Measurements from ENCODE around the gene MYO1G. TPM values are rescaled to one million over a fixed set of nuclear protein-coding genes. Genes with fewer than 3 reads are reported as not detected.

MYO1G gene
- total RNA-seq, 1 experiment from 2014 or later = 0.41 TPM

DNA sequence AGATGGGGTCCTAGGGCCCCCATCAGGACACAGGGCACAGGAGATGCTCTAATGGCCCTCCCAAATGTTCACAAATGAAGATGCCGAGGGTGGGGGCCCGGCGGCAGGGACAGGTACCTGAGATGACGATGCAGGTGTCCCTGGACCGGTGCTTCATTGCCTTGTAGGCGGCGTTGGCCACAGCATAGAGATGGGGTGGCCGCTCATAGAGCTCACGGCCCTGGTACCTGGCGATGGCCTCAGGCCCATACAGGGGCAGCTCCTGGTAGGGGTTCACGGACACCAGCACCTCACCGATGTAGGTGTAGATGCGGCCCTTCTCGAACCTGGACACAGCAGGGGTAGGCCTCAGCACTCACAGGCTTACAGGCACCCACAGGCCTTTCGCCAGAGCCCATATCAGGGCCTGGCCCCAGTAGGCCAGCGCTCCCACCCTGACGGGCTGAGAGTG, 2.0 kb downstream of the MYO1G start:
- Histone ChIP-seq H3K4me3 (ENCODE audit: low read depth in 2 of 2, low read length in 2 of 2) (no peak overlapping the region), H3K27me3 (ENCODE audit: control insufficient read depth, insufficient read depth, low read length) (no peaks in the 10 kb centered on the region), H3K27ac (ENCODE audit: low read length) (no peak overlapping the region), H3K4me1 (ENCODE audit: control insufficient read depth, insufficient read depth, low read length) (peaks cover 8% of the 10 kb centered on the region), H3K9me3 (ENCODE audit: control insufficient read depth, insufficient read depth, low read depth, low read length) (no peaks in the 10 kb centered on the region), H3K36me3 (ENCODE audit: control insufficient read depth, insufficient read depth, low read length) (no peaks in the 10 kb centered on the region)
- intact Hi-C loops (cut with micrococcal nuclease; ENCODE audit: unreplicated experiment) (no loop called here), in situ Hi-C loops (cut with HindIII; ENCODE audit: low pct_unique_long_range_greater_than_20kb, low sequenced_read_pairs) (no loop called here)
- DNase-seq (ENCODE audit: low read depth, low spot score) (no peak), ATAC-seq (no peak)
- ChIA-PET POLR2A (no interaction called here), CTCF (no interaction called here)
- BruUV-seq (replicated peaks) = no TSS peak
- TF ChIP-seq, protein P1, sequence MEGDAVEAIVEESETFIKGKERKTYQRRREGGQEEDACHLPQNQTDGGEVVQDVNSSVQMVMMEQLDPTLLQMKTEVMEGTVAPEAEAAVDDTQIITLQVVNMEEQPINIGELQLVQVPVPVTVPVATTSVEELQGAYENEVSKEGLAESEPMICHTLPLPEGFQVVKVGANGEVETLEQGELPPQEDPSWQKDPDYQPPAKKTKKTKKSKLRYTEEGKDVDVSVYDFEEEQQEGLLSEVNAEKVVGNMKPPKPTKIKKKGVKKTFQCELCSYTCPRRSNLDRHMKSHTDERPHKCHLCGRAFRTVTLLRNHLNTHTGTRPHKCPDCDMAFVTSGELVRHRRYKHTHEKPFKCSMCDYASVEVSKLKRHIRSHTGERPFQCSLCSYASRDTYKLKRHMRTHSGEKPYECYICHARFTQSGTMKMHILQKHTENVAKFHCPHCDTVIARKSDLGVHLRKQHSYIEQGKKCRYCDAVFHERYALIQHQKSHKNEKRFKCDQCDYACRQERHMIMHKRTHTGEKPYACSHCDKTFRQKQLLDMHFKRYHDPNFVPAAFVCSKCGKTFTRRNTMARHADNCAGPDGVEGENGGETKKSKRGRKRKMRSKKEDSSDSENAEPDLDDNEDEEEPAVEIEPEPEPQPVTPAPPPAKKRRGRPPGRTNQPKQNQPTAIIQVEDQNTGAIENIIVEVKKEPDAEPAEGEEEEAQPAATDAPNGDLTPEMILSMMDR (IDR thresholded peaks at IDR 0.05) = no peak
- TF ChIP-seq SIN3A (IDR thresholded peaks at IDR 0.05; ENCODE audit: borderline replicate concordance, insufficient read depth, low read depth, low read length) = no peak

GRCh38 chr7:44976040-44976745, 2.6 kb downstream of the MYO1G start:
- Histone ChIP-seq H3K4me3 (ENCODE audit: low read depth in 2 of 2, low read length in 2 of 2) (no peak overlapping the region), H3K27ac (ENCODE audit: low read length) (no peak overlapping the region), H3K27me3 (ENCODE audit: control insufficient read depth, insufficient read depth, low read length) (no peaks in the 10 kb centered on the region), H3K9me3 (ENCODE audit: control insufficient read depth, insufficient read depth, low read depth, low read length) (no peaks in the 10 kb centered on the region), H3K36me3 (ENCODE audit: control insufficient read depth, insufficient read depth, low read length) (no peaks in the 10 kb centered on the region), H3K4me1 (ENCODE audit: control insufficient read depth, insufficient read depth, low read length) (peaks cover 8% of the 10 kb centered on the region)
- TF ChIP-seq, protein P1 (IDR thresholded peaks at IDR 0.05) = no peak
- TF ChIP-seq SIN3A (IDR thresholded peaks at IDR 0.05; ENCODE audit: borderline replicate concordance, insufficient read depth, low read depth, low read length) (no peak), TCF7L2 (IDR thresholded peaks at IDR 0.05; ENCODE audit: low read depth, low read length) (no peak), POLR2AphosphoS5 (IDR thresholded peaks at IDR 0.05; ENCODE audit: low read depth, low read length) (no peak)
- TF ChIP-seq, protein P2, sequence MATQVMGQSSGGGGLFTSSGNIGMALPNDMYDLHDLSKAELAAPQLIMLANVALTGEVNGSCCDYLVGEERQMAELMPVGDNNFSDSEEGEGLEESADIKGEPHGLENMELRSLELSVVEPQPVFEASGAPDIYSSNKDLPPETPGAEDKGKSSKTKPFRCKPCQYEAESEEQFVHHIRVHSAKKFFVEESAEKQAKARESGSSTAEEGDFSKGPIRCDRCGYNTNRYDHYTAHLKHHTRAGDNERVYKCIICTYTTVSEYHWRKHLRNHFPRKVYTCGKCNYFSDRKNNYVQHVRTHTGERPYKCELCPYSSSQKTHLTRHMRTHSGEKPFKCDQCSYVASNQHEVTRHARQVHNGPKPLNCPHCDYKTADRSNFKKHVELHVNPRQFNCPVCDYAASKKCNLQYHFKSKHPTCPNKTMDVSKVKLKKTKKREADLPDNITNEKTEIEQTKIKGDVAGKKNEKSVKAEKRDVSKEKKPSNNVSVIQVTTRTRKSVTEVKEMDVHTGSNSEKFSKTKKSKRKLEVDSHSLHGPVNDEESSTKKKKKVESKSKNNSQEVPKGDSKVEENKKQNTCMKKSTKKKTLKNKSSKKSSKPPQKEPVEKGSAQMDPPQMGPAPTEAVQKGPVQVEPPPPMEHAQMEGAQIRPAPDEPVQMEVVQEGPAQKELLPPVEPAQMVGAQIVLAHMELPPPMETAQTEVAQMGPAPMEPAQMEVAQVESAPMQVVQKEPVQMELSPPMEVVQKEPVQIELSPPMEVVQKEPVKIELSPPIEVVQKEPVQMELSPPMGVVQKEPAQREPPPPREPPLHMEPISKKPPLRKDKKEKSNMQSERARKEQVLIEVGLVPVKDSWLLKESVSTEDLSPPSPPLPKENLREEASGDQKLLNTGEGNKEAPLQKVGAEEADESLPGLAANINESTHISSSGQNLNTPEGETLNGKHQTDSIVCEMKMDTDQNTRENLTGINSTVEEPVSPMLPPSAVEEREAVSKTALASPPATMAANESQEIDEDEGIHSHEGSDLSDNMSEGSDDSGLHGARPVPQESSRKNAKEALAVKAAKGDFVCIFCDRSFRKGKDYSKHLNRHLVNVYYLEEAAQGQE (IDR thresholded peaks at IDR 0.05; ENCODE audit: insufficient read depth in 1 of 2, low read depth in 2 of 2, low read length in 1 of 2) = no peak
- ATAC-seq (no peak), DNase-seq (ENCODE audit: low read depth, low spot score) (no peak)
- intact Hi-C loops (cut with micrococcal nuclease; ENCODE audit: unreplicated experiment) (no loop called here), in situ Hi-C loops (cut with HindIII; ENCODE audit: low pct_unique_long_range_greater_than_20kb, low sequenced_read_pairs) (no loop called here)
- POLR2A ChIA-PET = no interaction called here
- CTCF ChIA-PET = no interaction called here
- BruUV-seq (replicated peaks) = no TSS peak
